ENCODE results near the gene TCEA3. TPM values are rescaled to one million over a fixed set of nuclear protein-coding genes. Genes with fewer than 3 reads are reported as not detected.

The TCEA3 gene
- polyA plus RNA-seq, 6 donors from 2014 or later: not detected

DNA sequence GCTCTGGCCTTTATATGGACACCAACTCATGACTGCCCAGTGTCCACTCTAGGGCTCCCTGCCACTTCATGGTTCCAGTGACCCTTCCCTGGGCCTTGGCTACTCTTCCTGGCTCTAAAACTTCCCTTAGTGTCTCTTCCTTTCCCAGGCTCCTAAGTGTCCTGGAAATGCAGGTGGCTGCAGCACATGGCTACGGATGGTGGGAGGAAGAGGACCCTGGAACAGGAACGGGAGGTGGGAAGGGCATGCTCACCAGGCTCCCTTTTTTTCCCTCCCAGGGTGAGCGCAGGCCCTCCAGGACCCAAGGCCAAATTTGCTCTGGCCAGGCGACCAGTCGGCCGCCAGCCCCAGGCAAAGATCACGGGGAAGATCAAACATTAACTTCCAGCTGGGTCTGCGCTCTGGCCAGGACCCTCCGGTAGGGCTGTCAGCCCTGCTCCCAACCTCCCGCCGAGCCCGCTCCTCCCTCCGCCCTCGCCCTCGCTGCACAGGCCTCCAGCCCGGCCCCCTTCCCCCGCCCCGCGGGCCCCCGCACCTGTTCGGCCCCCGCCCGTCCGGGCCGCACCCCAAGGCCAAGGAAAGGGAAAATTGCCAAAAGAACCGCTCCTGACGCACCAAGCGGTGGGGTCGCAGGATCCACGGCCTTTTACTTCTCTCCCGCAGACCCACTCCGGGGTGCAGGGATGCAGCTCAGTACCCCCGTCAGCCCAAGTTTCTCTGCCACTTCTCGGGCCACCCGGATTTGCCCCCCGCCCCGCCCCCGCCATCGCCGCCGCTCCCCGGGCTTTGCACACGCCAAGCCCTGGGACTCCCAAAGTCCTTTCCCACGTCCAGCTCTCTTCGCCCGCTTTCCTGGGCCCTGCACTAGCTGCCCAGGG lies 894 bp downstream of the TCEA3 start:
- ATAC-seq (ENCODE audit: low read depth in 2 of 2) (peak in 1 of 2 donors; percentile 11), DNase-seq (no peak)
- Mint-ChIP-seq H3K4me3 (peak overlapping the region; percentile 51 to 87 (median 78)), H3K4me1 (peaks cover 21 to 27% (median 27%) of the 10 kb centered on the region in 3 donors), H3K36me3 (no peaks in the 10 kb centered on the region), H3K9me3 (no peaks in the 10 kb centered on the region), H3K27me3 (peaks cover 40 to 84% (median 63%) of the 10 kb centered on the region in 3 donors), H3K27ac (peak overlapping the region in 1 of 6 donors; percentile 28)

DNA sequence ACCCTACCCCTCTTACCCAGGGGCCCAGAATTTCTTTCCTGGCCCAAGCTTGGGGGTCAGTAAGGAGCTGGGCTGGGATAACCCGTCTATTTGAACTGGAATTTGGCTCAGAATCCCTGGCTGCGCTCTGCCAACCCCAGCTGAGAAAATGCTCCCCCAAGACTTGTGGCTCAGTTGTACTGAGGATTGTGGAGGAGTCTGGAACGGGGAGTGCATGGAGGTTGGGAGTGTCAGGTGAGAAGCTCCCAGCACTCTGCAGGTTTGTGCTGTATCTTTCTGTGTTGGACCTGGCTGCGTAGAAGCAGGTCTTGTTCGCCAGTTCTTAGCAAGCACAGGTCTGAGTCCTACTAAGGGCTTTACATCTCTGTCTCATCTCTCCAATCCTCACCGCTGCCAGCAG lies 1.6 kb downstream of the TCEA3 start:
- Mint-ChIP-seq H3K4me1 (peaks cover 21 to 27% (median 27%) of the 10 kb centered on the region in 3 donors), H3K9me3 (no peaks in the 10 kb centered on the region), H3K27me3 (peaks cover 40 to 77% (median 56%) of the 10 kb centered on the region in 3 donors), H3K4me3 (peak overlapping the region in 7 of 8 donors; percentile 2 to 83 (median 54)), H3K36me3 (no peaks in the 10 kb centered on the region), H3K27ac (peak overlapping the region in 1 of 6 donors; percentile 28)
- DNase-seq (no peak), ATAC-seq (ENCODE audit: low read depth in 2 of 2) (no peak)

DNA sequence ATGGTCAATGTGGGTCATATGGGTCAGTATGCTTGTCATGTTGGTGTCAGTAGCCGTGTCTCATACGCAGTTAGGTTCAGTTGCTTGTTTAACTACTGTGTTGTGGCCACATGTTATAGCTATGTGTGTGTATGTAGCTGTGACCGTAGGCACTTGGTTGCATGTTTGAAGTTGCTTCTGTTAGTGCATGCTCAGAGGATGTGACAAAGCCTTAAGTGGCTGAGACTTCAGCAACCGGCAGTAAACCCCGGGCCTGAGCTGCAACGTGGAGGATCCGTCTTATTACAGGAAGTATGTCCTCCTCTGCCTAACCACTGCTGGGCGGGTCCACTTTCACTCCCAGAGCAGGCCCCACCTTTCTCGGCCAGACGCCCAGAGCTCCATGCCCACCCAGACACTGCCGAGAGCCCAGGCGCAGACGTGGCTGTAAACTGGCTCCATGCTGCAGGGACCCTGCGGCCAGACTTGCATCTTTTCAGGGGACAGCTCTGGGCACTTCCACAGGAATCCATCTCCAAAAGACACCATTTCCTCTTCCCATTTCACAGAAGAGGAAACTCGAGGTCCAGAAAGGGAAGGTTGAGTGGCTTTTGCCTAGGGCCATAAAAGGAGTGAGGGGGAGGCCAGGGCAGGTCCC lies 2.2 kb downstream of the TCEA3 start:
- ATAC-seq (ENCODE audit: low read depth in 2 of 2) (no peak), DNase-seq (no peak)
- no peak overlapping the region for H3K27ac Mint-ChIP-seq
- peak overlapping the region in 4 of 8 donors; percentile 1 to 83 (median 53) for H3K4me3 Mint-ChIP-seq
- H3K27me3 Mint-ChIP-seq: peaks cover 40 to 75% (median 55%) of the 10 kb centered on the region in 3 donors
- no peaks in the 10 kb centered on the region for H3K36me3 Mint-ChIP-seq
- no peaks in the 10 kb centered on the region for H3K9me3 Mint-ChIP-seq
- peaks cover 21 to 27% (median 27%) of the 10 kb centered on the region in 3 donors for H3K4me1 Mint-ChIP-seq

DNA sequence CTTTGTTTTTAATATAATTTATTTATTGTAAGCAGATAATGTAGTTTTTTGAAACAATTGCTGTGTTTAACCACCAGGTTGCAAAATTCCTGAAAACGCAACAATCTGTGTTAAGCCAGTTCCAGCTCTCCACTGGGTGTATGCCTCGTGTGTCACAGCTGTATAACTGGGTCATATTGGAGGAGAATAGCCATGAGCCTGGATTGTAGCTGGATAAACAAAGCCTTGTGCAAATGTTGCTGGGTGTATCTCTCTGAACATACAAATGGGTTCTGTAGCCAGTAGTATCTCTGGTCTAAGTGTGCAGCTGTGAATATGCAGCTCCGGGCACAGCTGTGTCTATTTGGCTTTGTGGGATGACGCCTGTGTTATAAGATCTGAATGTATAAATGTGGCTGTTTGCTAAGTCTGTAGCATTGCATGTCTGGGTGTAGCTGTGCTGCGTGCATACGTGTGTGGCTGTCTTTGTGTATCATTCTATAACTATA lies 2.8 kb downstream of the TCEA3 start:
- Mint-ChIP-seq H3K4me3 (no peak overlapping the region), H3K27ac (no peak overlapping the region), H3K9me3 (no peaks in the 10 kb centered on the region), H3K27me3 (peaks cover 40 to 70% (median 52%) of the 10 kb centered on the region in 3 donors), H3K36me3 (no peaks in the 10 kb centered on the region), H3K4me1 (peaks cover 21 to 27% (median 27%) of the 10 kb centered on the region in 3 donors)
- no peak for DNase-seq
- no peak for ATAC-seq (ENCODE audit: low read depth in 2 of 2)

DNA sequence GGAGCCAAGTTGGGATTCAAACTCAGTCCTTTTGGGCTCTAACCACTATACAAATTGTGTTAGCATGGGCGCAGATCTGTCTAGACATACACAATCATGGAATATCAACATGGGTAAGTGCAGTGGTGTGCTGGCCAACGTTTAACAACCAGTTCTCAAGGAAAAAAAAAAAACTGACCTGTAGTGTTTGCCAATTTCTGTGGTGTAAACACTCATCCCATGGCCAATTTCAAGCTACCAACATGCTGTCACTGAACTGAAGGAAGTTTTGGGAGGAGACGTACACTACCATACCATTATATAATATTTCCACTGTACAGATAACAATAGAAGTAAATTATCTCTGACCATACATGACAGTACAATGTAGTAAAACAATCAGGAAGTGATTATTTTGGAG lies 3.2 kb downstream of the TCEA3 start:
- Mint-ChIP-seq H3K4me1 (peaks cover 21 to 27% (median 27%) of the 10 kb centered on the region in 3 donors), H3K36me3 (no peaks in the 10 kb centered on the region), H3K27me3 (peaks cover 36 to 65% (median 47%) of the 10 kb centered on the region in 3 donors), H3K4me3 (no peak overlapping the region), H3K27ac (no peak overlapping the region), H3K9me3 (no peaks in the 10 kb centered on the region)
- DNase-seq (no peak), ATAC-seq (ENCODE audit: low read depth in 2 of 2) (no peak)

DNA sequence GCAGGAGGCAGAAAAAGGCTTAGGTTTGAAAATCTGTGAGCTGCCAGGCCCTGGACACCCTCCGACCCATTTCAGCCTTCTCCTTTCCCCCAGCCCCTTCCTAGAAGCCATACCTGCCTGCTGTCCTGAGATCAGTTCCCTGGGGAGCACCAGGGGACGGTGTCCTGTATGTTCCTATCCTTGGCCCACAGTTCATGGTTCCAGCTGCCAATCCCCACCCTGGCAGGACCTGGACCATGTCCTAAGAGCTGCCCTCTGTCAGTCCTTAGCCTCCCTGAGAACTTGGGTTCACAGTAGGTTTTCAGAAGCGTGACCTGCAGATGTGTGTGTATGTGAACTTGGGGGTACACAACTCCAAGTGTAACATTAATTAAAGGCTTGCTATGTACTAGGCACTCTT lies 3.8 kb downstream of the TCEA3 start:
- DNase-seq (no peak), ATAC-seq (ENCODE audit: low read depth in 2 of 2) (no peak)
- Mint-ChIP-seq H3K4me3 (no peak overlapping the region), H3K27ac (no peak overlapping the region), H3K27me3 (peaks cover 30 to 60% (median 42%) of the 10 kb centered on the region in 3 donors), H3K4me1 (peaks cover 21 to 27% (median 21%) of the 10 kb centered on the region in 3 donors), H3K36me3 (no peaks in the 10 kb centered on the region), H3K9me3 (no peaks in the 10 kb centered on the region)

DNA sequence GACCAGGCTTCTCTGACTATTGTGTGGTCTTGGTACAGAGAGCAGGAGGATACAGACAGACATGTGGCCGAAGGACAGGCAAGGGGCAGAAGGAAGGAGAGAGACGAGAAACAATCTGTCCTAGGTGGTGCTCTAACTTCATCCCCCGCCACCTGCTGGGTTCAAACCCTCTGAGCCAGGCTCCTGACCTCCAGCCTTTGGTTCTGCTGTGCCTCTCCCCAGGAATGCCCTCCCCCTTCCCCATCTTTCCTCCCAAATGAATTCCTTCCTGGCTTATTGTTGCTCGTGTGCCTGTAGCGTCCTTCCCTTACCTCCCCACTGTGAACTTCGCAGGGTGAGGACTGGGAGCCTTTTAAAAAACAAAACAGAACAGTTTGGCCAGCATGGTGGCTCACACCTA lies 5.4 kb downstream of the TCEA3 start:
- ATAC-seq (ENCODE audit: low read depth in 2 of 2) (no peak), DNase-seq (no peak)
- Mint-ChIP-seq H3K4me1 (peaks cover 10 to 18% (median 14%) of the 10 kb centered on the region in 3 donors), H3K36me3 (no peaks in the 10 kb centered on the region), H3K27me3 (peaks cover 24 to 45% (median 37%) of the 10 kb centered on the region in 3 donors), H3K4me3 (no peak overlapping the region), H3K9me3 (no peaks in the 10 kb centered on the region), H3K27ac (no peak overlapping the region)

DNA sequence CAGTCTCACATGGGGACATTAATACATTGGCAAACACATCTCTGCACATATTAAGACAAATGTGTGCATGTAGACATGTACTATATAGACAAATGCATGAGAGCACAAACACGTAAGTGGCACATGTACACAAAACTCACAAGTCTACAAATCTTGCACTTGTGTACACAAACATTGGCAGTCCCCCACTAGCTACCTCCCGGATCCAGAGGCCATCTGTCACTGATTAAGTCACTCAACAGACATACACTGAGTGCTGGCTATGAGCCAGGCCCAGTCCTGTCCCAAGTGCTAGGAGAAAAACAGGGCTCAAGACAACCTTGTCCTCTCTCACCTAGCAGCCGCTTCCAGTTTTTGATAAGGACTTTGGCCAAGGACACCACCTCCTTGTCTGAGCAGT lies 7.0 kb downstream of the TCEA3 start:
- Mint-ChIP-seq H3K27me3 (peaks cover 16 to 28% (median 23%) of the 10 kb centered on the region in 3 donors), H3K9me3 (no peaks in the 10 kb centered on the region), H3K4me3 (no peak overlapping the region), H3K36me3 (no peaks in the 10 kb centered on the region), H3K27ac (no peak overlapping the region), H3K4me1 (peaks cover 0 to 4% (median 3%) of the 10 kb centered on the region in 3 donors)
- DNase-seq: no peak
- ATAC-seq (ENCODE audit: low read depth in 2 of 2): no peak

DNA sequence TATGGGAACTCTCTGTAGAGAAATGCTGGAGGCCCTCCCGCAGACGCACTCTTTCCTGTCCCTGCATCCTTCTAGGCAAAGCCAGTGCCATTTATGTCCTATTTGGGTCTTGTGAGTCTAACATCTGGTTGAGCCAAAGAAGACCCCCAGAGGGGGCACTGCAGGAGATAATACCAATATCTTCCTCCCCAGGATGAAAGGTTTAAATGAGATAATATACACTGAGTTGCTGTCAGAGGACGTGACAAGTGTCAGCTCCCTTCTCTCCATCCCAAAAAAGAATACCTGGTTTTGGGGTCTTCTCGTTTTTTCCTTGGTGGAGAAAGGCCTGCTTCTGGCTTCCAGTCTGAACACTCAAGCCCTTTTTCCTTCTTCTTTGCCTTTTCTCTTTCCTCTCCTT lies 7.6 kb downstream of the TCEA3 start:
- Mint-ChIP-seq H3K27me3 (peaks cover 13 to 22% (median 18%) of the 10 kb centered on the region in 3 donors), H3K27ac (no peak overlapping the region), H3K4me1 (no peaks in the 10 kb centered on the region), H3K9me3 (no peaks in the 10 kb centered on the region), H3K36me3 (no peaks in the 10 kb centered on the region), H3K4me3 (no peak overlapping the region)
- ATAC-seq (ENCODE audit: low read depth in 2 of 2) (no peak), DNase-seq (no peak)

DNA sequence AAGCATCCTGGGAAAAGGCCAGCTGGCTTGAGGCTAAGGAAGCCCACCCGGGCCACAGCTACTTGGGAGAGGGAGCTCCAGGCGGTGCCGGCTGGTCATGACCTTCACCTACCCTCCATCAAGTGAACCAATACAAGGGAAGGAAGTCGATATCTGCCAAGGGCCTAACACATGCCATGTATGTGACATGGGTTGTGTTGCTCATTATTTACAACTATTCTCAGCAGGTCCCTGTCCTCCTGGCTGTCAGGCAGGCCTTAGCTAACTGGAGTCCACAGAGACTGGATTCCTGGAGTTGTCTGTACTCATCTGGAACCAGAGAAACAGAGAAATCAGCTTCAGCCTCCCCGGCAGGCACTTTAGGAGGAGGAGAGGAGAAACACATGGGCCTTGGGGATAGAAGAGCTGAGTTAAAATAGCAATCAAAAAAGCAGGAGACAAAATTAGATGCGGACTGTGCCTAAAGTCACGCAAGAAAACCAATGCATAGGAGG lies 15.7 kb downstream of the TCEA3 start:
- no peak overlapping the region for H3K4me3 Mint-ChIP-seq
- H3K27me3 Mint-ChIP-seq: peaks cover 9 to 10% (median 9%) of the 10 kb centered on the region in 3 donors
- no peaks in the 10 kb centered on the region for H3K36me3 Mint-ChIP-seq
- ATAC-seq (ENCODE audit: low read depth in 2 of 2): no peak
- H3K9me3 Mint-ChIP-seq: no peaks in the 10 kb centered on the region
- no peak for DNase-seq
- peaks cover 4 to 6% (median 6%) of the 10 kb centered on the region in 3 donors for H3K4me1 Mint-ChIP-seq
- H3K27ac Mint-ChIP-seq: no peak overlapping the region

DNA sequence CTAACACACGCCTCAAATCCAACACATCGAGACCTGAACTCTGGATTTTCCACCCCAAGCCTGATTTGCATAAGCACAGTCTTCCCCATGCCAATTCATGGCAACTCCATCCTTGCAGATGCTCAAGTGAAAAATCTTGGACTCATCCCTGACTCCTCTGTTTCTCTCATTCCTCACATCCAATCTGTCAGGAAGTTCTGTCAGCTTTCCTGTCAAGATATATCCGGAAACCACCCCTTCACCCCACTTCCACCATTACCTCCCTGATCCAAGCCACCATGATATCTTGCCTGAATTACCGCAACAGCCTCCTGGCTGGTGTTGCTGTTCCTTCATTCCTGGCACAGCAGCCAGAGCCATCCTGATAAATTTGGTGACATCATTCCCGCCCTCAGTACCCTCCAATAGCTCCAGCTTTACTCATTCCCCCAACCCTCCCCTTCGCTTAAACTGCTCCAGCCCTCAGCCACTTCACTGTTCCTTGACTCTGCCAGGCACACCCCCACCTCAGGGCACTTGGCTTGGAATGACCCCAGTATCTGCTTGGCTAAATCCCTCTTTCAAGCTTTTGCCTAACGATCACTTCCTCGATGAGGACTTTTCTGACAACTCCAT lies 17.4 kb downstream of the TCEA3 start:
- Mint-ChIP-seq H3K36me3 (no peaks in the 10 kb centered on the region), H3K9me3 (no peaks in the 10 kb centered on the region), H3K4me1 (peaks cover 6 to 8% (median 6%) of the 10 kb centered on the region in 3 donors), H3K4me3 (no peak overlapping the region), H3K27ac (no peak overlapping the region), H3K27me3 (peaks cover 9 to 14% (median 10%) of the 10 kb centered on the region in 3 donors)
- ATAC-seq (ENCODE audit: low read depth in 2 of 2) (no peak), DNase-seq (no peak)

DNA sequence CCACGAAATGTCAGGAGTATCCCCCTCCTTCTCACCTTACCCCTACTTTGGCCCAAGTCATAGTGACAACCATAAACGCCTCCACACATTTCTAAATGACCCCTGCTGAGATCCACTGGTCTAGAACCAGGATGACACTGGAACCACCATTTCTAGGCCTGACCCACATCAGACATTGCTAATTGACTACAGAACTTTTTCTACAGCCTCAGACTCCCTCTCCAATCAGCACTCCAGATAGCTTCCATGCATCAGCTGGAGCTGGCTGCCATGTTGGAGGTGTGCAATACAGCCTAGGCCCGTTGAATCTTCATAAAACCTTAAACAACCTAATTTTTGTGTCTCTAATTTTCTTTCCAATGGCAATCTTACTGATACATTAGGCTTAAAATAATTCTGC lies 18.6 kb downstream of the TCEA3 start:
- peaks cover 6 to 8% (median 6%) of the 10 kb centered on the region in 3 donors for H3K4me1 Mint-ChIP-seq
- H3K27ac Mint-ChIP-seq: no peak overlapping the region
- no peaks in the 10 kb centered on the region for H3K9me3 Mint-ChIP-seq
- no peak overlapping the region for H3K4me3 Mint-ChIP-seq
- no peaks in the 10 kb centered on the region for H3K36me3 Mint-ChIP-seq
- peaks cover 8 to 14% (median 9%) of the 10 kb centered on the region in 3 donors for H3K27me3 Mint-ChIP-seq
- ATAC-seq (ENCODE audit: low read depth in 2 of 2): no peak
- no peak for DNase-seq
